H9 (cell line): Measurements from ENCODE around the gene CACNA1I. TPM values are rescaled to one million over a fixed set of nuclear protein-coding genes. Genes with fewer than 3 reads are reported as not detected.

Source experiments
- DNase-seq: peaks from one replicate; pipeline ENCODE4 v3.0.0-alpha.2; 2017
- H2AFZ ChIP-seq: one replicate; pipeline ENCODE4 v1.6.1; 2013; ENCODE audit warnings: mild to moderate bottlenecking, low read length, control low read depth, moderate library complexity
- H2AK5ac ChIP-seq: 2 replicates; pipeline ENCODE4 v1.6.1; 2013; ENCODE audit warnings: low read length, control low read depth, mixed read lengths; ENCODE audit not compliant: insufficient read length
- H2BK120ac ChIP-seq: one replicate; pipeline ENCODE4 v1.6.1; 2013; ENCODE audit warnings: low read depth, mild to moderate bottlenecking, low read length, control low read depth, inconsistent platforms; ENCODE audit not compliant: poor library complexity, severe bottlenecking
- H2BK12ac ChIP-seq: 2 replicates; pipeline ENCODE4 v1.6.1; 2013; ENCODE audit warnings: low read length, control low read depth, mixed read lengths, low read depth; ENCODE audit not compliant: insufficient read length
- H2BK15ac ChIP-seq: 2 replicates; pipeline ENCODE4 v1.6.1; 2013; ENCODE audit warnings: low read depth, low read length, control low read depth
- H2BK20ac ChIP-seq: one replicate; pipeline ENCODE4 v1.6.1; 2013; ENCODE audit warnings: low read depth, mild to moderate bottlenecking, low read length, control low read depth, inconsistent platforms; ENCODE audit not compliant: poor library complexity, severe bottlenecking
- H2BK5ac ChIP-seq: 2 replicates; pipeline ENCODE4 v1.6.1; 2013; ENCODE audit warnings: low read length, control low read depth, mixed read lengths; ENCODE audit not compliant: insufficient read length
- H3K14ac ChIP-seq: 2 replicates; pipeline ENCODE4 v1.6.1; 2013; ENCODE audit warnings: low read length, control low read depth; ENCODE audit not compliant: insufficient read depth
- H3K18ac ChIP-seq: 2 replicates; pipeline ENCODE4 v1.6.1; 2013; ENCODE audit warnings: low read depth, mild to moderate bottlenecking, mixed read lengths, low read length, control low read depth; ENCODE audit not compliant: insufficient read length
- H3K23ac ChIP-seq: 2 replicates; pipeline ENCODE4 v1.6.1; 2013; ENCODE audit warnings: low read length, control low read depth, mixed read lengths, low read depth; ENCODE audit not compliant: insufficient read length
- H3K23me2 ChIP-seq: 2 replicates; pipeline ENCODE4 v1.6.1; 2013; ENCODE audit warnings: low read depth, mild to moderate bottlenecking, mixed read lengths, low read length, control low read depth; ENCODE audit not compliant: insufficient read length, poor library complexity, severe bottlenecking
- H3K27ac ChIP-seq: 2 replicates; pipeline ENCODE4 v1.5.1; 2013; ENCODE audit warnings: low read length, control low read depth, mixed read lengths, low read depth; ENCODE audit not compliant: insufficient read length
- H3K27me3 ChIP-seq: 2 replicates; pipeline ENCODE4 v1.6.1; 2013; ENCODE audit warnings: low read length, control low read depth, inconsistent platforms; ENCODE audit not compliant: insufficient read depth
- H3K4ac ChIP-seq: 2 replicates; pipeline ENCODE4 v1.6.1; 2013; ENCODE audit warnings: low read depth, mild to moderate bottlenecking, control low read depth, inconsistent platforms, low read length, moderate library complexity
- H3K4me1 ChIP-seq: 2 replicates; pipeline ENCODE4 v1.6.1; 2013; ENCODE audit warnings: low read length, control low read depth, inconsistent platforms; ENCODE audit not compliant: insufficient read depth
- H3K4me2 ChIP-seq: 2 replicates; pipeline ENCODE4 v1.6.1; 2013; ENCODE audit warnings: low read length, control low read depth, mixed read lengths; ENCODE audit not compliant: insufficient read length, insufficient read depth
- H3K56ac ChIP-seq: 2 replicates; pipeline ENCODE4 v1.6.1; 2013; ENCODE audit warnings: low read depth, mild to moderate bottlenecking, mixed read lengths, low read length, control low read depth; ENCODE audit not compliant: insufficient read length
- H3K79me1 ChIP-seq: 2 replicates; pipeline ENCODE4 v1.6.1; 2013; ENCODE audit warnings: low read depth, mild to moderate bottlenecking, moderate library complexity, low read length, control low read depth, inconsistent platforms; ENCODE audit not compliant: insufficient read depth, poor library complexity, severe bottlenecking
- H3K79me2 ChIP-seq: 2 replicates; pipeline ENCODE4 v1.6.1; 2013; ENCODE audit warnings: low read length, control low read depth, inconsistent platforms; ENCODE audit not compliant: insufficient read depth
- H3K9ac ChIP-seq: 2 replicates; pipeline ENCODE4 v1.6.1; 2013; ENCODE audit warnings: low read length, control low read depth, mixed read lengths; ENCODE audit not compliant: insufficient read length; ENCODE audit errors: extremely low read depth
- H3K9me3 ChIP-seq: one replicate; pipeline ENCODE4 v1.6.1; 2013; ENCODE audit warnings: low read depth, low read length, inconsistent platforms; ENCODE audit not compliant: control insufficient read depth
- H3T11ph ChIP-seq: one replicate; pipeline ENCODE4 v1.6.1; 2013; ENCODE audit warnings: mild to moderate bottlenecking, low read length, control low read depth, inconsistent platforms
- H4K20me1 ChIP-seq: one replicate; pipeline ENCODE4 v1.6.1; 2013; ENCODE audit not compliant: control insufficient read depth, insufficient read length, insufficient read depth
- H4K5ac ChIP-seq: 2 replicates; pipeline ENCODE4 v1.6.1; 2013; ENCODE audit warnings: low read depth, mild to moderate bottlenecking, mixed read lengths, low read length, control low read depth; ENCODE audit not compliant: insufficient read length
- H4K8ac ChIP-seq: replicated peaks from 2 replicates; pipeline ENCODE4 v1.6.1; 2013; ENCODE audit warnings: low read length, control low read depth, mixed read lengths, low read depth; ENCODE audit not compliant: insufficient read length
- H4K91ac ChIP-seq: 2 replicates; pipeline ENCODE4 v1.6.1; 2013; ENCODE audit warnings: low read depth, mild to moderate bottlenecking, moderate library complexity, mixed read lengths, low read length, control low read depth; ENCODE audit not compliant: insufficient read length
- H3K27ac Mint-ChIP-seq, 3 experiments: 2 replicates in 2 of 3; 3 replicates in 1 of 3; pipeline ENCODE4 v1.8.0; 2020 to 2021; ENCODE audit warnings: mixed read lengths in 3 of 3, mild to moderate bottlenecking in 1 of 3, moderate library complexity in 1 of 3
- H3K27me3 Mint-ChIP-seq: 2 replicates; pipeline ENCODE4 v1.8.0; 2021; ENCODE audit warnings: low read depth, mild to moderate bottlenecking, moderate library complexity, mixed read lengths
- H3K36me3 Mint-ChIP-seq, 3 experiments: 2 replicates in 2 of 3; 3 replicates in 1 of 3; pipeline ENCODE4 v1.8.0; 2020 to 2021; ENCODE audit warnings: low read depth in 3 of 3, mixed read lengths in 3 of 3; ENCODE audit not compliant: insufficient read depth in 1 of 3
- H3K4me1 Mint-ChIP-seq, 2 experiments: 2 replicates each; pipeline ENCODE4 v1.8.0; 2020; ENCODE audit warnings: mixed read lengths in 2 of 2
- H3K4me3 Mint-ChIP-seq, 2 experiments: 2 replicates in 1 of 2; 3 replicates in 1 of 2; pipeline ENCODE4 v1.8.0; 2020 to 2021; ENCODE audit warnings: mild to moderate bottlenecking in 2 of 2, mixed read lengths in 2 of 2, moderate library complexity in 1 of 2
- H3K9me3 Mint-ChIP-seq, 2 experiments: 2 replicates in 1 of 2; 3 replicates in 1 of 2; pipeline ENCODE4 v1.8.0; 2020; ENCODE audit warnings: mild to moderate bottlenecking in 2 of 2, mixed read lengths in 2 of 2, moderate library complexity in 1 of 2
- CTCF ChIP-seq: fragments of 200-600 bp; sonication (generic); conservative IDR thresholded peaks from 3 replicates; pipeline ENCODE4 v1.8.0; 2021; ENCODE audit warnings: antibody characterized with exemption, mild to moderate bottlenecking
- WGBS: extraction: QIAGEN DNeasy Blood & Tissue Kit; methylation state at CpG from one replicate; pipeline ENCODE4 v1.1.7; 2013; ENCODE audit warnings: missing lambda C conversion rate, low lambda C conversion rate, mixed read lengths; ENCODE audit not compliant: insufficient read length; ENCODE audit errors: extremely low coverage; 5-methylcytosine and 5-hydroxymethylcytosine counted together
- total RNA-seq: library from RNA; stranded (reverse); gene quantifications from 2 replicates; pipeline ENCODE4 v1.2.1, GENCODE V29; 2021

Gene CACNA1I
- total RNA-seq, 1 experiment from 2014 or later, result 0.50 TPM

- Histone ChIP-seq H3K79me1 (no peaks in the 10 kb centered on the region), H3K27me3 (no peaks in the 10 kb centered on the region; the same call in 1 of the 2 replicates), H2AK5ac (no peak overlapping the region), H4K8ac (no peak overlapping the region), H3K4me1 (no peaks in the 10 kb centered on the region), H3K27ac (no peak overlapping the region), H3K23ac (no peak overlapping the region), H2BK5ac (no peak overlapping the region), H3K79me2 (no peaks in the 10 kb centered on the region), H3K23me2 (no peaks in the 10 kb centered on the region), H2BK120ac (no peak overlapping the region), H3K4me2 (no peak overlapping the region), H4K5ac (no peak overlapping the region), H2BK15ac (no peak overlapping the region), H2BK20ac (no peak overlapping the region), H3K18ac (no peak overlapping the region), H2AFZ (no peak overlapping the region), H3K14ac (no peak overlapping the region), H3K9me3 (no peaks in the 10 kb centered on the region), H3K56ac (no peak overlapping the region), H3T11ph (no peak overlapping the region), H4K20me1 (no peaks in the 10 kb centered on the region), H3K4ac (no peak overlapping the region), H2BK12ac (no peak overlapping the region), H4K91ac (no peak overlapping the region), H3K9ac (no peak overlapping the region)
- Mint-ChIP-seq H3K4me1 (peaks cover 10 to 16% of the 10 kb centered on the region in 2 experiments), H3K27ac (no peak overlapping the region), H3K27me3 (peaks cover 91% of the 10 kb centered on the region), H3K4me3 (no peak overlapping the region), H3K36me3 (no peaks in the 10 kb centered on the region), H3K9me3 (no peaks in the 10 kb centered on the region)
- TF ChIP-seq CTCF, result no peak
- no CpG with 5 or more reads among the region's 5 CpGs for WGBS
- DNase-seq, result no peak
These were observed 23.5 kb upstream of the CACNA1I start for GRCh38 chr22:39546889-39547586.
